ENCODE results near the gene ZNF84. TPM values are rescaled to one million over a fixed set of nuclear protein-coding genes. Genes with fewer than 3 reads are reported as not detected.
A peak's percentile ranks its signal among the peaks of the same experiment; 100 is the strongest.

ZNF84 gene
- total RNA-seq, 1 donor from 2014 or later, result 102 TPM

GRCh38 chr12:133038118-133038709 lies 905 bp downstream of the ZNF84 start:
- TF ChIP-seq CTCF (IDR thresholded peaks at IDR 0.05; ENCODE audit: unreplicated experiment), result no peak
- H3K4me1 Mint-ChIP-seq (ENCODE audit: low read depth), result peaks cover 2% of the 10 kb centered on the region
- H3K27ac Mint-ChIP-seq, result peak overlapping the region; percentile 99
- no peaks in the 10 kb centered on the region for H3K27me3 Mint-ChIP-seq
- peaks cover 46% of the 10 kb centered on the region for H3K9me3 Mint-ChIP-seq (ENCODE audit: low read depth)
- DNase-seq (ENCODE audit: low spot score, unreplicated experiment), result no peak
- peak overlapping the region; percentile 90 for H3K4me3 Mint-ChIP-seq (ENCODE audit: low read depth)
- peaks cover 51% of the 10 kb centered on the region for H3K36me3 Mint-ChIP-seq (ENCODE audit: insufficient read depth)

- Mint-ChIP-seq H3K27ac (no peak overlapping the region), H3K4me3 (ENCODE audit: low read depth) (no peak overlapping the region), H3K27me3 (no peaks in the 10 kb centered on the region), H3K36me3 (ENCODE audit: insufficient read depth) (peaks cover 96% of the 10 kb centered on the region), H3K9me3 (ENCODE audit: low read depth) (peaks cover 66% of the 10 kb centered on the region), H3K4me1 (ENCODE audit: low read depth) (no peaks in the 10 kb centered on the region)
- TF ChIP-seq CTCF (IDR thresholded peaks at IDR 0.05; ENCODE audit: unreplicated experiment), result no peak
- no peak for DNase-seq (ENCODE audit: low spot score, unreplicated experiment)
Observed at GRCh38 chr12:133046698-133047097, 9.4 kb downstream of the ZNF84 start.

- Mint-ChIP-seq H3K27ac (peak overlapping the region; percentile 93), H3K9me3 (ENCODE audit: low read depth) (peaks cover 55% of the 10 kb centered on the region), H3K27me3 (no peaks in the 10 kb centered on the region), H3K4me3 (ENCODE audit: low read depth) (no peak overlapping the region), H3K4me1 (ENCODE audit: low read depth) (no peaks in the 10 kb centered on the region), H3K36me3 (ENCODE audit: insufficient read depth) (peaks cover 75% of the 10 kb centered on the region)
- DNase-seq (ENCODE audit: low spot score, unreplicated experiment), result no peak
- no peak for TF ChIP-seq CTCF (IDR thresholded peaks at IDR 0.05; ENCODE audit: unreplicated experiment)
Observed at GRCh38 chr12:133057446-133057845, 20.1 kb downstream of the ZNF84 start.

- no peak for TF ChIP-seq CTCF (IDR thresholded peaks at IDR 0.05; ENCODE audit: unreplicated experiment)
- H3K36me3 Mint-ChIP-seq (ENCODE audit: insufficient read depth), result peaks cover 76% of the 10 kb centered on the region
- DNase-seq (ENCODE audit: low spot score, unreplicated experiment), result no peak
- no peaks in the 10 kb centered on the region for H3K4me1 Mint-ChIP-seq (ENCODE audit: low read depth)
- peak overlapping the region; percentile 93 for H3K27ac Mint-ChIP-seq
- no peak overlapping the region for H3K4me3 Mint-ChIP-seq (ENCODE audit: low read depth)
- peaks cover 58% of the 10 kb centered on the region for H3K9me3 Mint-ChIP-seq (ENCODE audit: low read depth)
- no peaks in the 10 kb centered on the region for H3K27me3 Mint-ChIP-seq
Observed at GRCh38 chr12:133058203-133059113, 21.1 kb downstream of the ZNF84 start.

GRCh38 chr12:133061954-133062353 lies 24.6 kb downstream of the ZNF84 start:
- H3K4me3 Mint-ChIP-seq (ENCODE audit: low read depth), result no peak overlapping the region
- H3K36me3 Mint-ChIP-seq (ENCODE audit: insufficient read depth), result peaks cover 70% of the 10 kb centered on the region
- peak overlapping the region; percentile 37 for H3K27ac Mint-ChIP-seq
- no peak for DNase-seq (ENCODE audit: low spot score, unreplicated experiment)
- no peaks in the 10 kb centered on the region for H3K4me1 Mint-ChIP-seq (ENCODE audit: low read depth)
- H3K9me3 Mint-ChIP-seq (ENCODE audit: low read depth), result peaks cover 61% of the 10 kb centered on the region
- no peaks in the 10 kb centered on the region for H3K27me3 Mint-ChIP-seq
- TF ChIP-seq CTCF (IDR thresholded peaks at IDR 0.05; ENCODE audit: unreplicated experiment), result no peak

Data from progenitor cell of endocrine pancreas (in vitro differentiated cells).